Fibroblast of lung (primary cell): ENCODE results near the gene TOX4.

Source experiments
- EZH2 ChIP-seq: IDR thresholded peaks from 2 replicates; pipeline ENCODE4 v1.5.1; 2012; ENCODE audit warnings: low read length, control low read depth, mild to moderate bottlenecking; ENCODE audit errors: missing control alignments
- TF ChIP-seq, protein P1 (sequence below), 2 donors: IDR thresholded peaks in 1 of 2; conservative IDR thresholded peaks in 1 of 2; 1 replicate in 1 of 2; 2 replicates in 1 of 2; pipeline ENCODE4 v1.5.1; 2011 to 2012; ENCODE audit warnings: low read length in 2 of 2, control low read depth in 1 of 2, inconsistent platforms in 1 of 2, low read depth in 1 of 2, mild to moderate bottlenecking in 1 of 2

GRCh38 chr14:21506557-21506956, 29.6 kb downstream of the TOX4 start:
- TF ChIP-seq, protein P1, sequence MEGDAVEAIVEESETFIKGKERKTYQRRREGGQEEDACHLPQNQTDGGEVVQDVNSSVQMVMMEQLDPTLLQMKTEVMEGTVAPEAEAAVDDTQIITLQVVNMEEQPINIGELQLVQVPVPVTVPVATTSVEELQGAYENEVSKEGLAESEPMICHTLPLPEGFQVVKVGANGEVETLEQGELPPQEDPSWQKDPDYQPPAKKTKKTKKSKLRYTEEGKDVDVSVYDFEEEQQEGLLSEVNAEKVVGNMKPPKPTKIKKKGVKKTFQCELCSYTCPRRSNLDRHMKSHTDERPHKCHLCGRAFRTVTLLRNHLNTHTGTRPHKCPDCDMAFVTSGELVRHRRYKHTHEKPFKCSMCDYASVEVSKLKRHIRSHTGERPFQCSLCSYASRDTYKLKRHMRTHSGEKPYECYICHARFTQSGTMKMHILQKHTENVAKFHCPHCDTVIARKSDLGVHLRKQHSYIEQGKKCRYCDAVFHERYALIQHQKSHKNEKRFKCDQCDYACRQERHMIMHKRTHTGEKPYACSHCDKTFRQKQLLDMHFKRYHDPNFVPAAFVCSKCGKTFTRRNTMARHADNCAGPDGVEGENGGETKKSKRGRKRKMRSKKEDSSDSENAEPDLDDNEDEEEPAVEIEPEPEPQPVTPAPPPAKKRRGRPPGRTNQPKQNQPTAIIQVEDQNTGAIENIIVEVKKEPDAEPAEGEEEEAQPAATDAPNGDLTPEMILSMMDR (conservative IDR thresholded peaks at IDR 0.05 in 1 of 2, IDR thresholded peaks at IDR 0.05 in 1 of 2; ENCODE audit: low read depth in 1 of 2, low read length in 2 of 2) = no peak
- no peak for TF ChIP-seq EZH2
